DMS153 treated with DMSO at 0.1 percent for 48 hours (cell line): ENCODE results near the gene OCIAD1.
"Not testable (repeated sequence)": the region's sequence is repeated elsewhere in the genome, so short reads cannot be mapped to it uniquely, and the experiment has no call there.

ENCODE experiments used
- DNase-seq: peaks from one replicate; lab custom pipeline; 2025; ENCODE audit not compliant: unreplicated experiment; lab: John Stamatoyannopoulos, UW

The OCIAD1 gene

GRCh38 chr4:48830706-48831531 is at the start of gene OCIAD1:
Gene OCIAD1 (plus strand): TSS chr4:48831088. CDS start chr4:48832625, 1,537 bp downstream.
- peak; percentile 81 for DNase-seq

GRCh38 chr4:48781968-48782367 is 48.9 kb upstream of the OCIAD1 start:
- no peak for DNase-seq

- no peak for DNase-seq
Measured at GRCh38 chr4:48785302-48785701, 45.6 kb upstream of the OCIAD1 start.

DNA sequence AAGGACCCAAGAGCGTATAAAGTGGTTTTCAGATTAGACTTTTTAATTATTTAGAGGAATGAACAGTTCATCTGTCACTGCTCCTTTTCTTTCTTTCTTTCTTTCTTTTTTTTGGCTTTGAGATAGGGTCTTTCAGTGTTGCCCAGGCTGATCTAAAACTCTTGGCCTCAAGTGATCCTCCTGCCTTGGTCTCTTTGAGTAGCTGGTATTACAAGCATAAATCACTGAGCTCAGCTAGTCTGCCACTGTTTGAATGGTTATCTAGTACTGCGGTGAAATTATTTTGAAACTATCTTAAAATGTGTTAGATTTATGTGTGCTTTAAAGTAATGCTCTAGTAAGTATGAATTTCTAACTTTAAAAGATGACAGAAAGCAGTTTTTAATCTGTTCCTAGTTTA is 44.3 kb upstream of the OCIAD1 start:
- no peak for DNase-seq

DNA sequence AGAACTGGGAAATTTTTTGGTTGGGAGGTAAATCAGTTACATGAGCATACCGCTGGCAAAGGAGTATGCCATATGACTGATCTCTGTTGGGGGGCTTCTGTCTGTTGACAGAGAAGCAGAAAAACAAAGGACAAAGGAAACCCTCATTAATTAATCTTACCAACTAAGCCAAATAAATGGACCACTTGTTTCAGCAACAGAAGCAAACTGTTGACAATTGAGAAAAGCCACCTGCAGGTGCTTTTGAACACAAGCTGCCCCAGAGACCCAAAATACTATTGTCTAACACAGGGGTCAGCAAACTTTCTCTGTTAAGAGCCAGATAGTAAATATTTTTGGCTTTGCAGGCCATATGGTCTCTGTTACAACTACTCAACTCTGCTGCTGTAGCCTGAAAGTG is 43.8 kb upstream of the OCIAD1 start:
- DNase-seq = no peak

- DNase-seq = no peak
Measured at GRCh38 chr4:48790561-48790960, 40.3 kb upstream of the OCIAD1 start.

DNA sequence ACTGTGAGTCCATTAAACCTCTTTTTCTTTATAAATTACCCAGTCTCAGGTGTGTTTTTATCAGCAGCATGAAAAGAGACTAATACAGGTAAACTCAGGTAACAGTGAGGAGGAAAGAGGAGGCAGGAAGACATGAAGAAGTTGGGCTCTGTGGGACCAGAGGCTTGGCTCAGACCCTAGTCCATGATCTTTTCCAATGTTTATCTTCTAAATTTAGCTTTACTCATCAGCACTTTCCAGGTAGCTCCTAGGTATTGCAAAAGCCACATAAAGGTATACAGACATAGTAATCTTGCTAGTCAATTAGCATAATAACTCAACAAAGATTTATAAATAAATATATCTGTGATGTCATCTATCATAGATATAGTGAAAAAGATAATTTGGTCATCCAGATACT is 39.6 kb upstream of the OCIAD1 start:
- no peak for DNase-seq

- no peak for DNase-seq
Measured at GRCh38 chr4:48792348-48793006, 38.4 kb upstream of the OCIAD1 start.

DNA sequence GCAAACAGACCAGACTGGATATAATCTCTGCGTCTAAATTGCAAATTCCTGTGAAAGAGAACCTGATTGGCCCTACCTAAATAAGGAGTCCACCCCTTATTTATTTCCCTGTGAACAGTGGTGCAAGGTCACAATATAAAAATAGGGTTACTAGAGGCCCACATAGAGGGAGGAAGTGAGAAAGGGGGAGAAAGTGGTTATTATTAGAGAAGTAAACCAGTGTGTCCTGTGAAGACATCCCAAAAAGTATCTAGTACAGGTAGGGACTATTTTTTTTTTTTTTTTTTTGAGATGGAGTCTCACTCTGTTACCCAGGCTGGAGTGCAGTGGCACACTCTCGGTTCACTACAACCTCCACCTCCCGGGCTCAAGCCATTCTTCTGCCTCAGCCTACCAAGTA is 35.8 kb upstream of the OCIAD1 start:
- DNase-seq = no peak

- DNase-seq = no peak
Measured at GRCh38 chr4:48796191-48796926, 34.5 kb upstream of the OCIAD1 start.

GRCh38 chr4:48796927-48797679 is 33.8 kb upstream of the OCIAD1 start:
- DNase-seq = no peak

GRCh38 chr4:48798117-48798516 is 32.8 kb upstream of the OCIAD1 start:
- no peak for DNase-seq

- no peak for DNase-seq
Measured at GRCh38 chr4:48799157-48799556, 31.7 kb upstream of the OCIAD1 start.

GRCh38 chr4:48800155-48800554 is 30.7 kb upstream of the OCIAD1 start:
- not testable (repeated sequence) for DNase-seq

- no peak for DNase-seq
Measured at GRCh38 chr4:48801016-48801715, 29.7 kb upstream of the OCIAD1 start.

GRCh38 chr4:48804584-48805301 is 26.1 kb upstream of the OCIAD1 start:
- DNase-seq = no peak

DNA sequence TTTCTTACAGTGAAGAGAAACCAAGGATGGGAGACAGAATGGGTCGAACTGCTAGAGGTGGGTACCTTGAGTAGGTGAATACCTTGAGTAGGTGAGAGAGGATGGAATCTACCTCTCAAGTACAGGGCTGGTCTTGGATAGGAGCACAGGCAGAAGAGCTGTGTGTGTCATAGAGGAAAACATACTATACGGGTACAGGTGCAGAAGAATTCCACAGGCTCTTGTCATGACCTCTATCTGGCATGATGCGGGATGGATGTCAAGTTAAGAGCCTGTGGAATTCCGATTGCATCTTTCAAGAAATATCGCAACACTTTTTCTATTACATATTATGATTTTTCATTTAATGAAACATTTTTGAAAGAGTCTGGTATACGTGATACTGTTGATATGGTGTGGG is 18.0 kb upstream of the OCIAD1 start:
- DNase-seq = no peak

DNA sequence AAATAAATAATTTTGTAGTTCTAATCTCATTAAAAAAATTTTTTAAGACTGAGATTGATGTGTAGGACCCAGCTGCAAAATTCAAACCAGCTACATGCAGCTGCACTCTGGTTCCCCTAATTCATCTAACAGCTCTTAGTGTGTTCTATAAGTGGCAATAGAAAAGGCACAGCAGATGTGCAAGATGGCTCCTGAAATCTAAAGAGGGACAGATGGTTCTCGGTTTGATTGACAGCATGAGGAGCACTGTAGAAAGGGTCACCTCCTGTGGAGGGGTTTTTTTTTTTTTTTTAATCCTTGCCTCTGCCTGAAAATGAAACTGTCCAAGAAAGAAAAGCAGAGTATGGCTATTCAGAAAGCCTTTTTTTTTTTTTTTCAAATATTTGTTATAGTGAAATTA is 16.9 kb upstream of the OCIAD1 start:
- no peak for DNase-seq

- DNase-seq = no peak
Measured at GRCh38 chr4:48815483-48815882, 15.4 kb upstream of the OCIAD1 start.

- DNase-seq = not testable (repeated sequence)
Measured at GRCh38 chr4:48816297-48816696, 14.6 kb upstream of the OCIAD1 start.
